Mesodermal cell (in vitro differentiated cells): ENCODE data around the gene SLX9. TPM values are rescaled to one million over a fixed set of nuclear protein-coding genes. Genes with fewer than 3 reads are reported as not detected.
A peak's percentile ranks its signal among the peaks of the same experiment; 100 is the strongest.

ENCODE experiments used
- H3K27ac ChIP-seq: 2 replicates; pipeline ENCODE4 v1.7.0; 2013; ENCODE audit warnings: mild to moderate bottlenecking, low read depth, low read length, moderate library complexity; ENCODE audit not compliant: severe bottlenecking
- H3K36me3 ChIP-seq: 2 replicates; pipeline ENCODE4 v1.7.1; 2013; ENCODE audit warnings: mild to moderate bottlenecking, low read length, moderate library complexity; ENCODE audit not compliant: control insufficient read depth, insufficient read depth
- H3K4me1 ChIP-seq: one replicate; pipeline ENCODE4 v1.7.1; 2013; ENCODE audit warnings: mild to moderate bottlenecking, low read length; ENCODE audit not compliant: insufficient read depth, control insufficient read depth, poor library complexity, severe bottlenecking
- H3K4me3 ChIP-seq: 2 replicates; pipeline ENCODE4 v1.7.0; 2013; ENCODE audit warnings: low read length, control low read depth, mild to moderate bottlenecking; ENCODE audit not compliant: insufficient read depth, poor library complexity, severe bottlenecking; ENCODE audit errors: extremely low read depth
- H3K9me3 ChIP-seq: 2 replicates; pipeline ENCODE4 v1.7.1; 2013; ENCODE audit warnings: mild to moderate bottlenecking, low read length, moderate library complexity; ENCODE audit not compliant: control insufficient read depth
- WGBS, 2 experiments: methylation state at CpG; one replicate each; pipeline ENCODE4 v1.1.5; 2013; ENCODE audit warnings: missing lambda C conversion rate in 2 of 2; ENCODE audit not compliant: insufficient coverage in 2 of 2; 5-methylcytosine and 5-hydroxymethylcytosine counted together
- polyA plus RNA-seq, 2 experiments: library from polyadenylated mRNA; stranded (reverse); fragments of 50-300 nt; gene quantifications; one replicate each; pipeline ENCODE4 v1.2.3, GENCODE V29; 2013

The SLX9 gene
- 27.2 TPM for polyA plus RNA-seq (2013, experiment 1 of 2)
- 23.0 TPM for polyA plus RNA-seq (2013, experiment 2 of 2)

- Histone ChIP-seq H3K36me3 (peaks cover 31% of the 10 kb centered on the region), H3K4me3 (peak within 1 kb of the TSS; percentile 82), H3K4me1 (peaks cover 16% of the 10 kb centered on the region), H3K27ac (no peak within 1 kb of the TSS), H3K9me3 (no peaks in the 10 kb centered on the region)
- WGBS, 2 experiments: 3% methylated on average over 45 to 60 of the region's 69 CpGs
Measured at GRCh38 chr21:44939532-44940115, at the start of gene SLX9. Gene SLX9, plus strand, starts transcription at chr21:44940029. Its CDS starts 29 bp downstream, at chr21:44940058.

GRCh38 chr21:44890338-44890931, 49.4 kb upstream of the SLX9 start:
- no peaks in the 10 kb centered on the region for H3K9me3 ChIP-seq
- 89 to 90% methylated on average over 18 to 21 of the region's 24 CpGs for WGBS, 2 experiments
- no peak overlapping the region for H3K27ac ChIP-seq
- H3K4me3 ChIP-seq: no peak overlapping the region
- H3K4me1 ChIP-seq: no peaks in the 10 kb centered on the region
- H3K36me3 ChIP-seq: no peaks in the 10 kb centered on the region

DNA sequence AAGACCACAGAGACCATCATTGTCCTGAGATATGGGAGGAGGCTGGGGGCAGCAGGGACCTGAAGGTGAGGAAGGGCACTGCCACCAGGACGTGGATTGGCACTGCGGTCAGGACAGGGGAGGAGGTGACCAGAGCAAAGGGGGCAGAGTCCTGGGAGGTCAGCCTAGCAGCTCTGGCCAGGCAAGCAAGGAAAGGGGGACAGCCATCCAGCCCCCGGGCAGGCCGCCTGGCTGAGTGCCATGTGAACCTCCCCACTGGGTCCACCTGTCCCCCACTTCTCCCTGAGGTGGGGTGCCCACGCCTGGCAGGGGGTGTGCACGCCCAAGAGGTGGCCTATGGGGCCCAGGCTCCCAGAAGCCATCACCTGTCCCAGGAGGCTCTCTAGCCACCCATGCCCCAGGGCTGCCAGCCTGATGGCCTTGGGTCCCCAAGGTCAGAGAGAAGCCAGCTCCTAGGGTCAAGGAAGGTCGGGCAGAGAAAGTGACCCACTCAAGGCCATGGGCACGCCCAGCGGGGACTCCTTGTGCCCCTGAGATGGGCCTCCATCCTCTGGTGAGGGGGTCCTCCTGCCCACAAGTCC, 48.8 kb upstream of the SLX9 start:
- WGBS, 2 experiments: 83 to 92% methylated on average over 7 to 9 of the region's 9 CpGs
- H3K27ac ChIP-seq: no peak overlapping the region
- no peaks in the 10 kb centered on the region for H3K36me3 ChIP-seq
- H3K4me3 ChIP-seq: no peak overlapping the region
- no peaks in the 10 kb centered on the region for H3K9me3 ChIP-seq
- H3K4me1 ChIP-seq: no peaks in the 10 kb centered on the region

- 93 to 95% methylated on average over 13 to 14 of the region's 15 CpGs for WGBS, 2 experiments
Measured at GRCh38 chr21:44891631-44892031, 48.2 kb upstream of the SLX9 start.

GRCh38 chr21:44892095-44892494, 47.7 kb upstream of the SLX9 start:
- no peaks in the 10 kb centered on the region for H3K36me3 ChIP-seq
- 84 to 88% methylated on average over 8 to 16 of the region's 19 CpGs for WGBS, 2 experiments
- H3K4me1 ChIP-seq: no peaks in the 10 kb centered on the region
- no peaks in the 10 kb centered on the region for H3K9me3 ChIP-seq
- no peak overlapping the region for H3K27ac ChIP-seq
- H3K4me3 ChIP-seq: no peak overlapping the region

More at GRCh38 chr21:44891631-44892031, 48.2 kb upstream of the SLX9 start:
- no peaks in the 10 kb centered on the region for H3K36me3 ChIP-seq
- no peak overlapping the region for H3K4me3 ChIP-seq
- no peak overlapping the region for H3K27ac ChIP-seq
- H3K9me3 ChIP-seq: no peaks in the 10 kb centered on the region
- no peaks in the 10 kb centered on the region for H3K4me1 ChIP-seq

- 19 to 36% methylated on average over 6 to 9 of the region's 15 CpGs for WGBS, 2 experiments
- Histone ChIP-seq H3K9me3 (no peaks in the 10 kb centered on the region), H3K27ac (no peak overlapping the region), H3K4me3 (no peak overlapping the region), H3K36me3 (no peaks in the 10 kb centered on the region), H3K4me1 (no peaks in the 10 kb centered on the region)
Measured at GRCh38 chr21:44892536-44893277, 47.1 kb upstream of the SLX9 start.

- no peak overlapping the region for H3K4me3 ChIP-seq
- no peaks in the 10 kb centered on the region for H3K4me1 ChIP-seq
- H3K36me3 ChIP-seq: no peaks in the 10 kb centered on the region
- no peak overlapping the region for H3K27ac ChIP-seq
- 88 to 99% methylated on average over 7 of the region's 7 CpGs for WGBS, 2 experiments
- no peaks in the 10 kb centered on the region for H3K9me3 ChIP-seq
Measured at GRCh38 chr21:44893278-44893556, 46.6 kb upstream of the SLX9 start.

GRCh38 chr21:44893948-44894656, 45.7 kb upstream of the SLX9 start:
- Histone ChIP-seq H3K36me3 (no peaks in the 10 kb centered on the region), H3K4me1 (no peaks in the 10 kb centered on the region), H3K27ac (no peak overlapping the region), H3K9me3 (no peaks in the 10 kb centered on the region), H3K4me3 (no peak overlapping the region)
- 81 to 90% methylated on average over 13 to 14 of the region's 15 CpGs for WGBS, 2 experiments

DNA sequence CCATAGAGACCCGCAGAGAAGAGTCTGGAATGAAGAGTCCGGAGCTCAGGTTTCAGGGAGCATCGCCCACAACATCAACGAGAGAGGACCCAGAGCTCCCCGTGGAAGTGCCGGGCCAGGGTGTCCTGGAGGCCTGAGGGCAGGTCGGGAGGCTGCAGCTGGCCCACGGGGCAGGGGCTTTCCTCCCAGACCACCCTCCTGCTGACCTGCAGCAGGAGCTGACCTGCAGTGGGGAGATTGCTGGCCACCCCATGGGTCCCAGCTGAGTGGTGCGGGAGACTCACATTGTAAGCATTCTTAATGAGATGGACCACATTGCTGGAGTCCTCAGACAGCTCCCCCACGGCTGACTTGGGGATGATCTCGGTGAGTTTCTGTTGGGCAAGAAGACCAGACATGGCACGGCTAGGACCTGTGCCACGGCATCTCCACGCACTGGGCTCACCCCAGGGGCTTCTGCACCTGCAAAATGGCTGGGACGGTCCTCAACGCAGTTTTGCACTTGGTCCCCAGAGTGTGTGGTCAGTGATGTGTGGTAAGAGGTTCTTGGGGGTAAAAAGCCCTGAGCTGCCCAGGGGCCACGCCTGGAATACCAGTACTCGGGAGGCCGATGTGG, 45.0 kb upstream of the SLX9 start:
- Histone ChIP-seq H3K4me1 (no peaks in the 10 kb centered on the region), H3K4me3 (no peak overlapping the region), H3K27ac (no peak overlapping the region), H3K36me3 (no peaks in the 10 kb centered on the region), H3K9me3 (no peaks in the 10 kb centered on the region)
- 90 to 93% methylated on average over 12 to 16 of the region's 19 CpGs for WGBS, 2 experiments

DNA sequence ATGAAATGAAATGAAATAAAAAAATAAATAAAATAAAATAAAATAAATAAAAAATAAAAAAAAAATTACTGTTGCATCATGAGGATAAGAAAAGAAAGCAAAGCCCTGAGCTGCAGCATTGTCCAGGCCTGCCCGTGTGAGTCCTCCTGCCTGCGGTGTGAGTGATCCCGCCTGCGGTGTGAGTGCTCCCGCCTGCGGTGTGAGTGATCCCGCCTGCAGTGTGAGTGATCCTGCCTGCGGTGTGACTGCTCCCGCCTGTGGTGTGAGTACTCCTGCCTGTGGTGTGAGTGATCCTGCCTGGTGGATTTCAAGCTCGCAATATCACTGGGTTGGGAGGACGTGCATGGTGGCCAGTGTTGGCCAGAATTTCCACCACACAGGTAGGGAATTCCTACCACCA, 44.0 kb upstream of the SLX9 start:
- WGBS, 2 experiments: 93 to 99% methylated on average over 6 to 11 of the region's 11 CpGs

More for the DNA sequence above, 44.0 kb upstream of the SLX9 start:
- Histone ChIP-seq H3K4me3 (no peak overlapping the region), H3K27ac (no peak overlapping the region), H3K9me3 (no peaks in the 10 kb centered on the region), H3K4me1 (no peaks in the 10 kb centered on the region), H3K36me3 (no peaks in the 10 kb centered on the region)
